Measurements from ENCODE around the gene LRTM1.
A peak's percentile ranks its signal among the peaks of the same experiment; 100 is the strongest.

LRTM1 gene

DNA sequence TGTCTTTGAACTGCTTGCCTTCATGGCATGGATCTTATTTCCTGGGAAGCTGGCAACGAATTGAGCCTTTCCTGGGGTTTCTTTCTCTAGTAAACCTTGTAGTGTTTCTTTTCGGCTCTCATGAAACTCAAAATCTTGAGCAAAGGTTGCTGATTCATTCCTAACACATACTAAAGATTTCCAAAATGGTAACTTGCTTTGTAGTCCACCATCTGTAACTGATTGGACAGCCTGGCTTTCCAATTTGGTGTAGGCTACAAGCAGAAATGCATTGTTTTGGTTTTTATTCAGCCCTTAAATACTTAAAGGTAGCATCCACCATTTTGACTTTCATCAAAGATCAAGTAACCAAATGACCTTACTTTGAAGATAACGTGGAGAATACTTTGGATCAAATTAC, 38.1 kb downstream of the LRTM1 start:
- Histone ChIP-seq H3K27me3 (ENCODE audit: control insufficient read depth, insufficient read depth, low read length) (no peaks in the 10 kb centered on the region), H3K36me3 (ENCODE audit: insufficient read depth, low read length) (no peaks in the 10 kb centered on the region), H3K4me2 (ENCODE audit: low read length) (no peak overlapping the region), H3K9ac (ENCODE audit: low read depth, low read length) (no peak overlapping the region), H3K4me3 (ENCODE audit: low read length) (no peak overlapping the region), H3K9me3 (replicated peaks; ENCODE audit: low read length) (no peaks in the 10 kb centered on the region), H3K4me1 (ENCODE audit: control insufficient read depth, insufficient read depth, low read length) (peaks cover 37% of the 10 kb centered on the region)

DNA sequence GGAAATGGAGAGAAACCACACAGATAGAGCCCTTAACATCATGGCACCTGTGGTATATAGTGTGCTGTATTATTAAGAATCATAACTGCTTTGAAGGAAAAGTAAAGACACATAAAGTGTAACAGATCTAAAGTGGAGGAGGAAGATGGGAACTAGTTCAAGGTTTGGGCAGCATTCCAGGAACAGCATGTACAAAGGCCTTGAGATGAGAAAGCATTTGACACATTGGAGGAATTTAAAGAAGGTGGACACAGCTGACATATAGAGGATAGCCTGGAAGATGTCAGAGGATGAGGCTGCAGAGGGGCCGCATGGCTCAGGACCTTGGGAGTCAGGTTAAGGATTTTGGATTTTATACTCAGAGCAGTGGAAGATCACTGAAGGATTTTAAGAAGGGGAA, 39.0 kb downstream of the LRTM1 start:
- no peak overlapping the region for H3K9ac ChIP-seq (ENCODE audit: low read depth, low read length)
- no peaks in the 10 kb centered on the region for H3K36me3 ChIP-seq (ENCODE audit: insufficient read depth, low read length)
- no peaks in the 10 kb centered on the region for H3K9me3 ChIP-seq (replicated peaks; ENCODE audit: low read length)
- peaks cover 37% of the 10 kb centered on the region for H3K4me1 ChIP-seq (ENCODE audit: control insufficient read depth, insufficient read depth, low read length)
- peak overlapping the region; percentile 24 for H3K4me2 ChIP-seq (ENCODE audit: low read length)
- H3K27me3 ChIP-seq (ENCODE audit: control insufficient read depth, insufficient read depth, low read length): no peaks in the 10 kb centered on the region
- H3K4me3 ChIP-seq (ENCODE audit: low read length): no peak overlapping the region

- Histone ChIP-seq H3K4me2 (ENCODE audit: low read length) (no peak overlapping the region), H3K4me1 (ENCODE audit: control insufficient read depth, insufficient read depth, low read length) (peaks cover 37% of the 10 kb centered on the region), H3K4me3 (ENCODE audit: low read length) (no peak overlapping the region), H3K27me3 (ENCODE audit: control insufficient read depth, insufficient read depth, low read length) (no peaks in the 10 kb centered on the region), H3K36me3 (ENCODE audit: insufficient read depth, low read length) (no peaks in the 10 kb centered on the region), H3K9ac (ENCODE audit: low read depth, low read length) (no peak overlapping the region), H3K9me3 (replicated peaks; ENCODE audit: low read length) (no peaks in the 10 kb centered on the region)
These were observed 39.7 kb downstream of the LRTM1 start for GRCh38 chr3:54888162-54888561.

DNA sequence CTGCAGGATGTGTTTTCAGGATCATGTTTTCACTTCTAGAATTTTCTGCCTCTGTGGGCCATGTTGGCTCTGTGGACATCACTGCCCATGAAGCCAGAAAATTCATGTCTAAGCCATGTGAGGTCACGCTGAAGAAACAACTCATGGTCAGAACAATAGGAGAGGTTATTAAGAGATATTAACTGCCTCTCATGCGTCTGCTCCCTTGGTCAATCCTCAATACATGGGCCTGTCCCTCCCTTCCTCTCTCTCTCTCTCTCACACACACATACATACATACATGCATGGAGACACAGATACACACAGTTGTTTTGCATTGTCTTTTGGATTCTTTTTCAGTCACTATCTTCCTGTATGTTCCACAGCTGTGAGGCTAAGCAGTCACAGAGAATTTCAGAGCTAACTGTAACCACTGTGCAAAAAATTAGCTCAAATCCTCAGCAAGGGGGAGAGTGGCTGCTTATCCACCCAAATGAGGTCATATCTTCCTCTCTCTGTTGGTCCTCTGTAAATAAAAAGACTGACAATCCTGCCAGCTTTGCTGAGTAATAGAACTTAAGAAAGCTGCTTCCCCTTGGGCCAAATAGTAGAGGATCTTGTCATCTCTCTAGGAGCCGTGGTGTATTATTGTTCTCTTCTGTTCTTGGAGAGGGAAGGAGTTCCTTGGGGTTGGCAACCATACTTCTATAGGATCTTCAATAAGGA, 45.6 kb downstream of the LRTM1 start:
- Histone ChIP-seq H3K36me3 (ENCODE audit: insufficient read depth, low read length) (no peaks in the 10 kb centered on the region), H3K4me2 (ENCODE audit: low read length) (peak overlapping the region; percentile 57), H3K9me3 (replicated peaks; ENCODE audit: low read length) (no peaks in the 10 kb centered on the region), H3K9ac (ENCODE audit: low read depth, low read length) (peak overlapping the region; percentile 60), H3K4me3 (ENCODE audit: low read length) (no peak overlapping the region), H3K4me1 (ENCODE audit: control insufficient read depth, insufficient read depth, low read length) (peaks cover 31% of the 10 kb centered on the region), H3K27me3 (ENCODE audit: control insufficient read depth, insufficient read depth, low read length) (no peaks in the 10 kb centered on the region)

GRCh38 chr3:54878145-54878544, 49.7 kb downstream of the LRTM1 start:
- Histone ChIP-seq H3K9me3 (replicated peaks; ENCODE audit: low read length) (no peaks in the 10 kb centered on the region), H3K27me3 (ENCODE audit: control insufficient read depth, insufficient read depth, low read length) (no peaks in the 10 kb centered on the region), H3K4me1 (ENCODE audit: control insufficient read depth, insufficient read depth, low read length) (peaks cover 33% of the 10 kb centered on the region), H3K9ac (ENCODE audit: low read depth, low read length) (no peak overlapping the region), H3K4me2 (ENCODE audit: low read length) (no peak overlapping the region), H3K36me3 (ENCODE audit: insufficient read depth, low read length) (no peaks in the 10 kb centered on the region), H3K4me3 (ENCODE audit: low read length) (no peak overlapping the region)

DNA sequence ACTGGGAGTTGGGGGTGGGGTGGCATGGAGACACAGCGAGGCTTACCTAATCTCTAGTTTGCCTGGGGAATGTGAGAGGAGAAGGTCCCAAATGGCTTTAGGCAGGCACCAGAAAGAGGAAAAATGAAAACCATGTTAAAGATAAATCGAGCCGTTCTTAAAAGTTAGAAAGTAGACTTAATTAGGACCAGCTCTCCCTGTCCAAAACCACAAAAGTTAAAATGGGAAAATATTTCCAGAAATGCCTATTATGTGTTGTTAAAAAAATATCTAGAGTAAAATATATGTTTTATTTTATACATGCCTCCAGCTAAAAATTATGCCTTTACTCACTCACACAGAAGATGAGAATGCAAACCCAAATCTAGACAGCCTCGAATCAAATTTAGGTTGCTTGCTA, 50.1 kb downstream of the LRTM1 start:
- H3K36me3 ChIP-seq (ENCODE audit: insufficient read depth, low read length): no peaks in the 10 kb centered on the region
- H3K4me3 ChIP-seq (ENCODE audit: low read length): no peak overlapping the region
- no peak overlapping the region for H3K9ac ChIP-seq (ENCODE audit: low read depth, low read length)
- no peaks in the 10 kb centered on the region for H3K27me3 ChIP-seq (ENCODE audit: control insufficient read depth, insufficient read depth, low read length)
- H3K9me3 ChIP-seq (replicated peaks; ENCODE audit: low read length): no peaks in the 10 kb centered on the region
- H3K4me2 ChIP-seq (ENCODE audit: low read length): no peak overlapping the region
- peaks cover 29% of the 10 kb centered on the region for H3K4me1 ChIP-seq (ENCODE audit: control insufficient read depth, insufficient read depth, low read length)

- no peak overlapping the region for H3K4me2 ChIP-seq (ENCODE audit: low read length)
- H3K4me1 ChIP-seq (ENCODE audit: control insufficient read depth, insufficient read depth, low read length): peaks cover 19% of the 10 kb centered on the region
- no peak overlapping the region for H3K9ac ChIP-seq (ENCODE audit: low read depth, low read length)
- H3K4me3 ChIP-seq (ENCODE audit: low read length): no peak overlapping the region
- H3K27me3 ChIP-seq (ENCODE audit: control insufficient read depth, insufficient read depth, low read length): no peaks in the 10 kb centered on the region
- H3K36me3 ChIP-seq (ENCODE audit: insufficient read depth, low read length): no peaks in the 10 kb centered on the region
- H3K9me3 ChIP-seq (replicated peaks; ENCODE audit: low read length): no peaks in the 10 kb centered on the region
These were observed 51.2 kb downstream of the LRTM1 start for GRCh38 chr3:54876694-54877093.

GRCh38 chr3:54875596-54876268, 52.1 kb downstream of the LRTM1 start:
- Histone ChIP-seq H3K9me3 (replicated peaks; ENCODE audit: low read length) (no peaks in the 10 kb centered on the region), H3K4me2 (ENCODE audit: low read length) (no peak overlapping the region), H3K4me1 (ENCODE audit: control insufficient read depth, insufficient read depth, low read length) (peaks cover 20% of the 10 kb centered on the region), H3K36me3 (ENCODE audit: insufficient read depth, low read length) (no peaks in the 10 kb centered on the region), H3K4me3 (ENCODE audit: low read length) (no peak overlapping the region), H3K27me3 (ENCODE audit: control insufficient read depth, insufficient read depth, low read length) (no peaks in the 10 kb centered on the region), H3K9ac (ENCODE audit: low read depth, low read length) (no peak overlapping the region)

- Histone ChIP-seq H3K27me3 (ENCODE audit: control insufficient read depth, insufficient read depth, low read length) (no peaks in the 10 kb centered on the region), H3K4me3 (ENCODE audit: low read length) (no peak overlapping the region), H3K4me2 (ENCODE audit: low read length) (no peak overlapping the region), H3K36me3 (ENCODE audit: insufficient read depth, low read length) (no peaks in the 10 kb centered on the region), H3K9ac (ENCODE audit: low read depth, low read length) (no peak overlapping the region), H3K9me3 (replicated peaks; ENCODE audit: low read length) (no peaks in the 10 kb centered on the region), H3K4me1 (ENCODE audit: control insufficient read depth, insufficient read depth, low read length) (peaks cover 23% of the 10 kb centered on the region)
These were observed 52.9 kb downstream of the LRTM1 start for GRCh38 chr3:54874816-54875556.

DNA sequence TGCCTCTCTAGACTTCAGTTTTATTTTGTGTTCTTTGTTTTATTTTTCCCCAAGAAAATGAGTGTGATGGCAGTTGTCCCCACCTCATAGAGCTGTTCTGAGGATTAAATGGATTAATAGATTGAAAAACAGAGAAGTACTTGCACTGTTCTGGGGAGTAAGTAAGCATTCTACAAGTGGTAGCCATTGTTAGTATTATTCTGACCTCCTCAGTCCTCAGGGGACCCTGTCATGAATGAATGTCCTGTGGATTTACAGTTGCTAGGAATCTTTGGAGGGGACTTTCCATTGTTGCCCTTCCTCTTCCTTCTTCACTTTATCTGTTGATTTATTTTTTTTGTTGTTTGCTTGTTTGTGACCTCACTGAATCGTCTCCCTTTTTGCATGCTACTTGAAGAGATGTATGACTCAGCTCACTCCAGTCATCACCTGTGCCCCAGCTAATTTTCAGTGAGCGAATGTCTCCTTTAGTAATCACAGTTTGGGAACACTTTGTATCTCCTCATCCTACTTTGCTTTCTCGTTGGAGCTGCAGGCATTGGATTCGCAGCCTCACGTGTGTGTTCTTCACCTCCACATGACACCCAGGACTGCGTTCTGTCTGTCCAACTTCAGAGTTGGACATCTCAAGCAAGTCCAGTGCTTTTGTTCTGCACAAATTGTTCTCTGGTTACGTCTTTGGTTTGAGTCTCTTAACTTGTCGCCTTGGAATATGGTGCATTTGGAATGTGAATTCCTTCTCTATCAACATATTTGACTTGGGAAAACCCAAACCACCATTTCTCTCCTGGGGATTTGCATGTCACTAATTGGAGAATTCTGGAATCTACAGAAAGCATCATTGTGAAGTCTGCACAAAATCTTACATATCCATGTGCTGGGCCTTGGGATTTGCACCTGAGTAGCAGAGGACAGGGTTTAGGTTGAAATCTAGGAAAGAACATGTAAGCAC, 54.5 kb downstream of the LRTM1 start:
- Histone ChIP-seq H3K4me1 (ENCODE audit: control insufficient read depth, insufficient read depth, low read length) (peaks cover 20% of the 10 kb centered on the region), H3K9ac (ENCODE audit: low read depth, low read length) (no peak overlapping the region), H3K4me3 (ENCODE audit: low read length) (no peak overlapping the region), H3K27me3 (ENCODE audit: control insufficient read depth, insufficient read depth, low read length) (no peaks in the 10 kb centered on the region), H3K4me2 (ENCODE audit: low read length) (no peak overlapping the region), H3K9me3 (replicated peaks; ENCODE audit: low read length) (no peaks in the 10 kb centered on the region), H3K36me3 (ENCODE audit: insufficient read depth, low read length) (no peaks in the 10 kb centered on the region)

DNA sequence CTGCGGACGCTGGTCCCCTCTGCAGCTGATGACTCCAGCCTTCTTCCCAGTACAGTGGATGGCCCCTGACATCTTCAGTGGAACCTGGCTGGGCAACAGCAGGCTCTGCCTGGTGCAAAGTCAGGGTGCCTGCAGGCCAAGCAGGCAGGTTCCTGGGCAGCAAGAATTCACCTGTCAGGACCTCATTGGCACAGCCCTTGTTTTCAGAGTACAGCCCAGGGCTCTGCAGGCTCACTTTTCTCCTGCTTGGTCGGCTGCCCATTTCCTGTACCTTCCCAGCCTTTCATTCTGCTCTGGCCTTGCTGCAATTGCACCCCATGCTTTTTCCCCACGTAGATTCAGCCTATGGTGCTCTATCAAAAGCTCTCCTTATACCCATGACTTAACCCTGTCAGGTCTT, 56.0 kb downstream of the LRTM1 start:
- Histone ChIP-seq H3K27me3 (ENCODE audit: control insufficient read depth, insufficient read depth, low read length) (no peaks in the 10 kb centered on the region), H3K9me3 (replicated peaks; ENCODE audit: low read length) (no peaks in the 10 kb centered on the region), H3K36me3 (ENCODE audit: insufficient read depth, low read length) (no peaks in the 10 kb centered on the region), H3K4me3 (ENCODE audit: low read length) (no peak overlapping the region), H3K4me2 (ENCODE audit: low read length) (no peak overlapping the region), H3K9ac (ENCODE audit: low read depth, low read length) (no peak overlapping the region), H3K4me1 (ENCODE audit: control insufficient read depth, insufficient read depth, low read length) (peaks cover 7% of the 10 kb centered on the region)

Data from skeletal muscle satellite cell (primary cell).